Measurements from ENCODE around the gene PRDM8. TPM values are rescaled to one million over a fixed set of nuclear protein-coding genes. Genes with fewer than 3 reads are reported as not detected.
"Not testable (repeated sequence)": the region's sequence is repeated elsewhere in the genome, so short reads cannot be mapped to it uniquely, and the experiment has no call there.

PRDM8 gene
- total RNA-seq, 1 donor from 2014 or later, result 1.7 TPM

GRCh38 chr4:80171251-80171650 is 26.1 kb upstream of the PRDM8 start:
- H3K9me3 ChIP-seq, result no peaks in the 10 kb centered on the region
- H3K36me3 ChIP-seq, result no peaks in the 10 kb centered on the region
- intact Hi-C loops (cut with DNase I), result no loop called here
- no peak for ATAC-seq
- no peaks in the 10 kb centered on the region for H3K4me1 ChIP-seq
- peaks cover 5% of the 10 kb centered on the region for H3K27me3 ChIP-seq
- DNase-seq, result no peak
- TF ChIP-seq CTCF (IDR thresholded peaks at IDR 0.05), result no peak
- no peak overlapping the region for H3K4me3 ChIP-seq
- H3K27ac ChIP-seq, result no peak overlapping the region

- ATAC-seq, result no peak
- intact Hi-C loops (cut with DNase I), result no loop called here
These were observed 25.6 kb upstream of the PRDM8 start for GRCh38 chr4:80171656-80172055.

GRCh38 chr4:80172203-80172602 is 25.1 kb upstream of the PRDM8 start:
- Histone ChIP-seq H3K4me3 (no peak overlapping the region), H3K27ac (no peak overlapping the region), H3K4me1 (no peaks in the 10 kb centered on the region), H3K27me3 (peaks cover 5% of the 10 kb centered on the region), H3K36me3 (no peaks in the 10 kb centered on the region), H3K9me3 (no peaks in the 10 kb centered on the region)
- intact Hi-C loops (cut with DNase I), result no loop called here
- no peak for TF ChIP-seq CTCF (IDR thresholded peaks at IDR 0.05)
- ATAC-seq (no peak), DNase-seq (no peak)

More at GRCh38 chr4:80171656-80172055, 25.6 kb upstream of the PRDM8 start:
- Histone ChIP-seq H3K36me3 (no peaks in the 10 kb centered on the region), H3K9me3 (no peaks in the 10 kb centered on the region), H3K4me1 (no peaks in the 10 kb centered on the region), H3K27ac (no peak overlapping the region), H3K4me3 (no peak overlapping the region), H3K27me3 (peaks cover 5% of the 10 kb centered on the region)
- TF ChIP-seq CTCF (IDR thresholded peaks at IDR 0.05), result no peak
- DNase-seq, result no peak

GRCh38 chr4:80173401-80173800 is 23.9 kb upstream of the PRDM8 start:
- no peak overlapping the region for H3K27ac ChIP-seq
- H3K4me1 ChIP-seq, result no peaks in the 10 kb centered on the region
- DNase-seq (no peak), ATAC-seq (no peak)
- no peak overlapping the region for H3K4me3 ChIP-seq
- intact Hi-C loops (cut with DNase I), result no loop called here
- H3K9me3 ChIP-seq, result no peaks in the 10 kb centered on the region
- peaks cover 5% of the 10 kb centered on the region for H3K27me3 ChIP-seq
- no peaks in the 10 kb centered on the region for H3K36me3 ChIP-seq
- no peak for TF ChIP-seq CTCF (IDR thresholded peaks at IDR 0.05)

- intact Hi-C loops (cut with DNase I), result no loop called here
- Histone ChIP-seq H3K9me3 (peaks cover under 1% of the 10 kb centered on the region), H3K4me1 (no peaks in the 10 kb centered on the region), H3K27me3 (peaks cover under 1% of the 10 kb centered on the region), H3K36me3 (no peaks in the 10 kb centered on the region), H3K27ac (no peak overlapping the region), H3K4me3 (no peak overlapping the region)
- TF ChIP-seq CTCF (IDR thresholded peaks at IDR 0.05), result no peak
- ATAC-seq (no peak), DNase-seq (no peak)
These were observed 23.5 kb upstream of the PRDM8 start for GRCh38 chr4:80173841-80174240.

GRCh38 chr4:80177793-80178192 is 19.5 kb upstream of the PRDM8 start:
- ATAC-seq; H3K4me3 ChIP-seq; H3K27ac ChIP-seq; H3K27me3 ChIP-seq; H3K4me1 ChIP-seq; H3K9me3 ChIP-seq; intact Hi-C loops (cut with DNase I); H3K36me3 ChIP-seq; DNase-seq: not testable (repeated sequence)

All from upper lobe of right lung (tissue), 1 donor.